ENCODE results near the gene PPP1R9B.

GRCh38 chr17:50094753-50095619 is 55.5 kb downstream of the PPP1R9B start, which contains the start of gene PDK2:
- TF ChIP-seq CTCF (IDR thresholded peaks at IDR 0.05; ENCODE audit: low read depth, low read length, missing input control), result no peak
- TF ChIP-seq HNF4A (conservative IDR thresholded peaks at IDR 0.05), result peak in 1 of 2 donors; percentile 41
- peak; percentile 92 for TF ChIP-seq SP1 (IDR thresholded peaks at IDR 0.05)
- TF ChIP-seq ATF3 (IDR thresholded peaks at IDR 0.05), result no peak
- TF ChIP-seq REST (IDR thresholded peaks at IDR 0.05), result no peak
- peak in 1 of 2 donors; percentile 71 for TF ChIP-seq GABPA (IDR thresholded peaks at IDR 0.05 in 1 of 2, conservative IDR thresholded peaks at IDR 0.05 in 1 of 2)
- no peak for TF ChIP-seq ZBTB33 (IDR thresholded peaks at IDR 0.05)
- peak; percentile 92 for TF ChIP-seq MAX (IDR thresholded peaks at IDR 0.05)
- TF ChIP-seq RAD21 (IDR thresholded peaks at IDR 0.05), result no peak
- peak; percentile 13 to 80 for TF ChIP-seq EGR1 (IDR thresholded peaks at IDR 0.05; ENCODE audit: low read depth in 2 of 2)
- peak; percentile 92 for TF ChIP-seq YY1 (IDR thresholded peaks at IDR 0.05)
- TF ChIP-seq FOXA2 (IDR thresholded peaks at IDR 0.05), result no peak
- no peak for TF ChIP-seq JUND (IDR thresholded peaks at IDR 0.05)
- no peak for TF ChIP-seq TAF1 (conservative IDR thresholded peaks at IDR 0.05)

All from liver (tissue), 3 donors.